Heart left ventricle (tissue), 16 donors: Measurements from ENCODE around the gene SESN2. TPM values are rescaled to one million over a fixed set of nuclear protein-coding genes. Genes with fewer than 3 reads are reported as not detected.
A peak's percentile ranks its signal among the peaks of the same experiment; 100 is the strongest.

ENCODE experiments used
- ATAC-seq, 4 donors: fragments of 200-7000 bp; cut with Tn5 transposase; one replicate each; pipeline ENCODE4 v1.9.1; 2020 to 2022; ENCODE audit warnings: moderate library complexity in 4 of 4, mild to moderate bottlenecking in 3 of 4, moderate number of reproducible peaks in 1 of 4
- DNase-seq, 5 donors: peaks; one replicate each; pipeline ENCODE4 v3.0.0-alpha.2; 2020
- H3K27ac ChIP-seq, 12 donors: fragments of 200-600 bp; sonication (generic) in 4 of 12; one replicate each; pipeline versions ENCODE4 v1.5.0 to v1.8.0; 2016 to 2022; ENCODE audit warnings: mild to moderate bottlenecking in 2 of 12
- H3K27me3 ChIP-seq, 9 donors: fragments of 200-600 bp; sonication (generic) in 2 of 9; one replicate each; pipeline versions ENCODE4 v1.5.1 to v1.8.0; 2016 to 2022; ENCODE audit warnings: mild to moderate bottlenecking in 3 of 9
- H3K36me3 ChIP-seq, 9 donors: fragments of 200-600 bp; sonication (generic) in 2 of 9; one replicate each; pipeline versions ENCODE4 v1.5.0 to v1.8.0; 2018 to 2022; ENCODE audit warnings: mild to moderate bottlenecking in 2 of 9
- H3K4me1 ChIP-seq, 12 donors: fragments of 200-600 bp; sonication (generic) in 4 of 12; one replicate each; pipeline versions ENCODE4 v1.5.0 to v1.8.0; 2016 to 2022; ENCODE audit warnings: mild to moderate bottlenecking in 3 of 12
- H3K4me3 ChIP-seq, 12 donors: fragments of 200-600 bp; sonication (generic) in 4 of 12; one replicate each; pipeline versions ENCODE4 v1.5.0 to v1.8.0; 2017 to 2022; ENCODE audit warnings: mild to moderate bottlenecking in 9 of 12, moderate library complexity in 4 of 12
- H3K9me3 ChIP-seq, 12 donors: fragments of 200-600 bp; sonication (generic) in 4 of 12; one replicate each; pipeline versions ENCODE4 v1.5.0 to v1.8.0; 2016 to 2022; ENCODE audit warnings: mild to moderate bottlenecking in 1 of 12
- CTCF ChIP-seq, 12 donors: fragments of 200-600 bp; sonication (generic) in 4 of 12; IDR thresholded peaks; one replicate each; pipeline versions ENCODE4 v1.5.0 to v1.8.0; 2018 to 2022; ENCODE audit warnings: antibody characterized with exemption in 12 of 12, mild to moderate bottlenecking in 5 of 12
- POLR2A ChIP-seq, 2 donors: fragments of 450-650 bp; IDR thresholded peaks; one replicate each; pipeline ENCODE4 v1.6.1; 2017; ENCODE audit warnings: antibody characterized with exemption in 2 of 2, mild to moderate bottlenecking in 2 of 2, moderate library complexity in 2 of 2
- WGBS, 4 donors: extraction: QIAGEN DNeasy Blood & Tissue Kit in 2 of 4; methylation state at CpG; one replicate each; pipeline versions ENCODE4 v1.1.5 to v1.1.7; 2013 to 2018; 5-methylcytosine and 5-hydroxymethylcytosine counted together
- intact Hi-C, 10 donors: fragments of 100-400 bp; cut with DNase I; formaldehyde crosslinking; loops; one replicate each; pipeline versions ENCODE4 v1.11.1 to v1.14.2; 2022
- polyA plus RNA-seq, 2 donors: library from polyadenylated mRNA; stranded (reverse); fragments of 200-250 nt; gene quantifications; one replicate each; pipeline ENCODE4 v1.2.3, GENCODE V29; 2013
- total RNA-seq, 9 donors: library from RNA; depleted of rRNA in 2 of 9; stranded (reverse); fragments of >200 nt in 2 of 9; fragmentation: NEBNext Ultra II Directional in 3 of 9; extraction: Animal tissue kit (Norgen Biotek cat#: 25700) in 3 of 9; gene quantifications; one replicate each; pipeline versions ENCODE4 v1.1.0 to v1.2.4, GENCODE V29; 2016 to 2023
- donor health status: ischemic (EF 13 %, LVEDD 7.1; RV severe dilation, severe dysfunction).
- donor health status: healthy with polysubstance abuse.
- donor health status: DM: no; HTN: yes; CAD: no.
- donor health status: DM: no; HTN: no; CAD: no.
- donor health status: ischemic (EF 25% LVEDD 6.9; RV normal size, moderate dysfunction).
- donor health status: ischemic (EF 25% LVEDD 5.7; RV mildly dilated, moderate dysfunction).
- donor health status: healthy.
- donor health status: DM: yes; HTN: yes; CAD: no.
- donor health status: ischemic (EF 35%, LVEDD 5.7; RV mildly dilated, moderate dysfunction).
- donor health status: nonischemic (EF 11% LVEDD 7.7; RV severe dilation, severe dysfunction).
- donor health status: DM: yes; HTN: yes; CAD: no.
- donor health status: PGD.
- donor health status: ischemic (EF 29% LVEDD 5.4; RV normal size, mild dysfunction).
- donor health status: nonischemic (EF 23%, LVEDD 6.1; RV moderate dilation, normal function).

Gene SESN2
- total and polyA plus RNA-seq, 11 donors = 2.1 to 8.8 (median 4.7) TPM

- intact Hi-C loops = loop anchor here in 1 of 10 donors (5.0 kb wide), 1 partner anchor 60 kb away; the partner anchor contains the start of gene MED18
- H3K4me1 ChIP-seq = peaks cover 0 to 44% (median 18%) of the 10 kb centered on the region in 12 donors
- WGBS, 4 donors = 46 to 53% (median 51%) methylated on average over 5 of the region's 5 CpGs
Observed at GRCh38 chr1:28266920-28267322, 7.6 kb downstream of the SESN2 start.

GRCh38 chr1:28267633-28268032, 8.3 kb downstream of the SESN2 start:
- TF ChIP-seq CTCF (IDR thresholded peaks at IDR 0.05) (no peak), POLR2A (IDR thresholded peaks at IDR 0.05) (no peak)
- peak in 2 of 4 donors; percentile 78 to 81 for ATAC-seq

More at GRCh38 chr1:28266920-28267322, 7.6 kb downstream of the SESN2 start:
- ATAC-seq (peak in 3 of 4 donors; percentile 24 to 45 (median 35)), DNase-seq (no peak)
- no peak overlapping the region for H3K27ac ChIP-seq
- peaks cover 0 to 28% (median 16%) of the 10 kb centered on the region in 9 donors for H3K36me3 ChIP-seq
- no peaks in the 10 kb centered on the region for H3K27me3 ChIP-seq
- no peaks in the 10 kb centered on the region for H3K9me3 ChIP-seq
- no peak overlapping the region for H3K4me3 ChIP-seq
- no peak for TF ChIP-seq CTCF (IDR thresholded peaks at IDR 0.05)
- TF ChIP-seq POLR2A (IDR thresholded peaks at IDR 0.05) = no peak

GRCh38 chr1:28269529-28269928, 10.2 kb downstream of the SESN2 start:
- TF ChIP-seq CTCF (IDR thresholded peaks at IDR 0.05) (no peak), POLR2A (IDR thresholded peaks at IDR 0.05) (no peak)
- no peak overlapping the region for H3K27ac ChIP-seq
- no peak for ATAC-seq
- no peaks in the 10 kb centered on the region for H3K9me3 ChIP-seq
- H3K4me1 ChIP-seq = peaks cover 0 to 29% (median 15%) of the 10 kb centered on the region in 12 donors
- WGBS, 4 donors = 68 to 79% (median 75%) methylated on average over 2 of the region's 2 CpGs
- H3K27me3 ChIP-seq = no peaks in the 10 kb centered on the region
- DNase-seq = no peak
- H3K36me3 ChIP-seq = peaks cover 0 to 54% (median 42%) of the 10 kb centered on the region in 9 donors
- H3K4me3 ChIP-seq = no peak overlapping the region
- intact Hi-C loops = loop anchor here in 1 of 10 donors (5.0 kb wide), 1 partner anchor 58 kb away; the partner anchor contains the start of gene MED18

More at GRCh38 chr1:28267633-28268032, 8.3 kb downstream of the SESN2 start:
- Histone ChIP-seq H3K27ac (no peak overlapping the region), H3K4me3 (no peak overlapping the region), H3K27me3 (no peaks in the 10 kb centered on the region), H3K4me1 (peaks cover 0 to 40% (median 15%) of the 10 kb centered on the region in 12 donors), H3K9me3 (no peaks in the 10 kb centered on the region), H3K36me3 (peaks cover 0 to 35% (median 23%) of the 10 kb centered on the region in 9 donors)
- no peak for DNase-seq
- intact Hi-C loops = loop anchor here in 1 of 10 donors (5.0 kb wide), 1 partner anchor 60 kb away; the partner anchor contains the start of gene MED18
- 48 to 65% (median 52%) methylated on average over 2 of the region's 2 CpGs for WGBS, 4 donors

- DNase-seq (no peak), ATAC-seq (no peak)
- Histone ChIP-seq H3K27me3 (no peaks in the 10 kb centered on the region), H3K27ac (no peak overlapping the region), H3K36me3 (peaks cover 0 to 82% (median 69%) of the 10 kb centered on the region in 9 donors), H3K9me3 (no peaks in the 10 kb centered on the region), H3K4me3 (no peak overlapping the region), H3K4me1 (peaks cover 0 to 11% (median 5%) of the 10 kb centered on the region in 12 donors)
- TF ChIP-seq POLR2A (IDR thresholded peaks at IDR 0.05) (no peak), CTCF (IDR thresholded peaks at IDR 0.05) (no peak)
- intact Hi-C loops = no loop called here
- WGBS, 4 donors = 93 to 97% (median 95%) methylated on average over 11 to 20 of the region's 20 CpGs
Observed at GRCh38 chr1:28272215-28272852, 13.0 kb downstream of the SESN2 start.
